GM12892 (cell line): ENCODE measurements around the gene LMX1B.
"Not testable (repeated sequence)": the region's sequence is repeated elsewhere in the genome, so short reads cannot be mapped to it uniquely, and the experiment has no call there.

ENCODE experiments used
- DNase-seq: peaks from one replicate; pipeline ENCODE4 v3.0.0; 2011; ENCODE audit not compliant: insufficient read length
- FAIRE-seq: peaks from 2 replicates; lab custom pipeline; 2011; peaks lifted over from hg19 to GRCh38; lab: Jason Lieb, UNC
- POLR2A ChIP-seq: IDR thresholded peaks from 2 replicates; pipeline ENCODE4 v1.6.1; 2011; ENCODE audit warnings: low read depth, low read length, control low read depth
- POLR2AphosphoS5 ChIP-seq: IDR thresholded peaks from 2 replicates; pipeline ENCODE4 v1.6.1; 2011; ENCODE audit warnings: low read depth, low read length, control low read depth
- TAF1 ChIP-seq: IDR thresholded peaks from 2 replicates; pipeline ENCODE4 v1.6.1; 2011; ENCODE audit warnings: low read depth, mild to moderate bottlenecking, control low read depth, low read length, borderline replicate concordance

Gene LMX1B

GRCh38 chr9:126705767-126706697 is 92.3 kb downstream of the LMX1B start:
- DNase-seq = no peak
- TF ChIP-seq POLR2A = no peak
- no peak for TF ChIP-seq POLR2AphosphoS5
- no peak for TF ChIP-seq TAF1
- peak; percentile 48 for FAIRE-seq

- FAIRE-seq (no peak), DNase-seq (no peak)
- TF ChIP-seq POLR2AphosphoS5 = no peak
- no peak for TF ChIP-seq POLR2A
- no peak for TF ChIP-seq TAF1
These were observed 92.9 kb downstream of the LMX1B start for GRCh38 chr9:126706698-126707053.

GRCh38 chr9:126707083-126707482 is 93.4 kb downstream of the LMX1B start:
- DNase-seq (no peak), FAIRE-seq (no peak)
- TF ChIP-seq POLR2A (no peak), POLR2AphosphoS5 (no peak), TAF1 (no peak)

DNA sequence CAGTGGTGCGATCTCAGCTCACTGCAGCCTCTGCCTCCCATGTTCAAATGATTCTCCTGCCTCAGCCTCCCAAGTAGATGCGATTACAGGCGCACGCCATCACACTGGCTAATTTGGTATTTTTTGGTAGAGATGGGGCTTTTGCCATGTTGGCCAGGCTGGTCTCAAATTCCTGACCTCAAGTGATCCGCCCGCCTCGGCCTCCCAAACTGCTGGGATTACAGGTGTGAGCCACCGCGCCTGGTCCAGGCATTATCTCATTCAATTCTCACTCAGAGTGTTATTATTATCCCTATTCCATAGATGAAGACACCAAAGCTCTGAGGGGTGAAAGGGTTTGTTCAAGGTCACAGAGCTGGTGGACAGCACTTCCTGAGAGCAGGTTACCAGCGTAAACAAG is 94.0 kb downstream of the LMX1B start:
- not testable (repeated sequence) for DNase-seq, FAIRE-seq

- FAIRE-seq (no peak), DNase-seq (no peak)
- TF ChIP-seq POLR2AphosphoS5 (no peak), TAF1 (no peak), POLR2A (no peak)
These were observed 94.5 kb downstream of the LMX1B start for GRCh38 chr9:126708178-126708577.

DNA sequence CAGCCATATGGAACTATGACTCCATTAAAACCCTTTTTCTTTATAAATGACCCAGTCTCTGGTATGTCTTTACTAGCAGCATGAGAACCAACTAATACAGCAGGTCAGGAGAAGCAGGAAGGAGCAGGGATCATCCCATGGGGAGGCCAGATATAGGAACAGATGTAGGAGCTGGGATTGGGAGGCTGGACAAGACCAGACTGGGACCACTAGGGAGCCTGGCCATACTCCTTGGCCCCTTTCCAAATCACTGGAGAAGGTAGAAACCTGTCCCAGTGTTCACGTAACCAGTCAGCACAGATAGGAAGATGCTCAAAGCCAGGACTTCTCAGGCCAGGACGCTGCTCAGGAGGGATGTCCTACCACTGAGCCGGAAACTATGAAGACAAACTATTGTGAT is 95.5 kb downstream of the LMX1B start:
- DNase-seq = no peak
- no peak for TF ChIP-seq POLR2A
- no peak for TF ChIP-seq TAF1
- TF ChIP-seq POLR2AphosphoS5 = no peak
- no peak for FAIRE-seq

GRCh38 chr9:126715382-126715781 is 101.7 kb downstream of the LMX1B start:
- no peak for TF ChIP-seq POLR2AphosphoS5
- TF ChIP-seq TAF1 = no peak
- no peak for TF ChIP-seq POLR2A
- DNase-seq (no peak), FAIRE-seq (no peak)

- not testable (repeated sequence) for DNase-seq, FAIRE-seq
These were observed 103.7 kb downstream of the LMX1B start for GRCh38 chr9:126717441-126717840.

- TF ChIP-seq POLR2AphosphoS5 = no peak
- TF ChIP-seq TAF1 = no peak
- FAIRE-seq = peak; percentile 94
These were observed 105.9 kb downstream of the LMX1B start for GRCh38 chr9:126719618-126720031.

DNA sequence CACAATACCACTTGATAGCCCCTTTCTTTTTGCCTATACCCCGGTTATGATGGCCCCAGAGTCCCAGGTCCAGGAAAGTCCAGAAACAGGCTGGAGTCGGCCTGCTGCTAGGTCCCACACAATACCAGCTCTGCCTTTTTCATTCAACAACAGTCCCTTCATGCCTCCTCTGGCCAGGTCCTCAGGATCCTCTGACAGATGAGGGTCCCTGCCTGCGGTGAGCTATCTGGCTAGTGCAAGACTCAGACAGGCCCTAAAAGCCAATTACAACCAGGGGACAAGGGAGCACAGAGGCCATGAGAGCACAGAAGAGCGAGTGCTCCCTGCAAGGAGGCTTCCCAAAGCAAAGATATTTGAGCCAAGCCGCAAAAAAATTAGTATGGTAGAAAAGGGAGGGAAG is 106.3 kb downstream of the LMX1B start:
- DNase-seq (no peak), FAIRE-seq (no peak)
- no peak for TF ChIP-seq POLR2AphosphoS5
- TF ChIP-seq POLR2A = no peak
- no peak for TF ChIP-seq TAF1

More at GRCh38 chr9:126719618-126720031, 105.9 kb downstream of the LMX1B start:
- DNase-seq = peak; percentile 46

DNA sequence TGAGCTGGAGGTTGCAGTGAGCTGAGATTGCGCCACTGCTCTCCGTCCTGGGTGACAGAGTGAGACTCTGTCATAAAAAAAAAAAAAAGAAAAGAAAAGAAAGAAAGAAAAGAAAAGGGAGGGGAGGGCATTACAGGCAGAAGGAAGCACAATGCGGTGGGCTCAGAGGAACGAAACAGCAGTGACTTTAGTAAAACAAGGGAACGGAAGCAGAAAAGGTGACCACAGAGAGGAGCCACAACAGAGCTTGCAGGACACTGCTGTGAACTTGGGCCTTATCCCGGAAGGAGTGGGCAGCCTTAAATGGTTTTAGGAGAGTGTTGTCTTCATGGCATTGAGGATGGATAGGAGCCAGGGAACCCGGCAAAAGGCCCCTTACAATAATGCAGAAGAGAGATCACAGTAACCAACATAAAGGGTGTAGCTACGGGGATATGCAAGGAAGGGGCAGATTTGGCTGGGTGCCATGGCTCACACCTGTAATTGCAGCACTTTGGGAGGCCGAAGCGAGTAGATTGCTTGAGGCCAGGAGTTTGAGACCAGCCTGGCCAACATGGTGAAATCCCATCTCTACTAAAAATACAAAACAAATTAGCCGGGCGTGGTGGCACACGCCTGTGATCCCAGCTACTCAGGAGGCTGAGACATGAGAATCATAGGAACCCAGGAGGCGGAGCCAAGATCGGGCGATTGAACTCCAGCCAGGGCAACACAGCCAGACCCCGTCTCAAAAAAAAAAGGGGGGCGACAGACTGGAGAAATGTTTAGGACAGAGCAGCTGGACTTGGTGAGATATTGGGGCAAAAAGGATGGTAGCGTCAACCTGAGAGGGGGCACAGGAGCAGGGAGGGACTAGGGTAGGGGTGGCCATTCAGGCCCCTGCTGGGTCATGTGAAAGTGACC is 107.2 kb downstream of the LMX1B start:
- FAIRE-seq (no peak), DNase-seq (no peak)
- TF ChIP-seq TAF1 (no peak), POLR2AphosphoS5 (no peak), POLR2A (no peak)
